Right lung (tissue), 5 donors: ENCODE results near the gene ACSS3. TPM values are rescaled to one million over a fixed set of nuclear protein-coding genes. Genes with fewer than 3 reads are reported as not detected.

ENCODE experiments used
- DNase-seq, 2 donors: peaks; one replicate each; pipeline ENCODE4 v3.0.0-alpha.2; 2013
- polyA plus RNA-seq, 5 donors: library from polyadenylated mRNA; unstranded; fragments of 120-200 nt; gene quantifications; one replicate each; pipeline versions ENCODE4 v1.2.1 to v1.2.3, GENCODE V29; 2013; ENCODE audit warnings: inconsistent platforms in 1 of 5, low replicate concordance in 1 of 5; ENCODE audit not compliant: insufficient read length in 5 of 5, insufficient read depth in 1 of 5

ACSS3 gene
- polyA plus RNA-seq, 5 donors, result 16.6 to 39.4 (median 33.6) TPM

- no peak for DNase-seq
Observed at GRCh38 chr12:81288651-81289050, 210.8 kb downstream of the ACSS3 start.

- DNase-seq, result no peak
Observed at GRCh38 chr12:81294325-81295190, 216.7 kb downstream of the ACSS3 start.

GRCh38 chr12:81295251-81295650 is 217.4 kb downstream of the ACSS3 start:
- DNase-seq, result no peak

GRCh38 chr12:81296556-81297305 is 218.9 kb downstream of the ACSS3 start:
- DNase-seq, result no peak

- DNase-seq, result no peak
Observed at GRCh38 chr12:81297601-81298000, 219.7 kb downstream of the ACSS3 start.

GRCh38 chr12:81300454-81300853 is 222.6 kb downstream of the ACSS3 start:
- no peak for DNase-seq

- DNase-seq, result no peak
Observed at GRCh38 chr12:81303935-81304334, 226.1 kb downstream of the ACSS3 start.

Other genes starting within 250 kb of the ACSS3 start
- 10 to 100 TPM; 12.1 to 25.6 (median 22.1) TPM for gene LIN7A, start 140.1 kb upstream of the ACSS3 start, polyA plus RNA-seq